ENCODE results near the gene POU1F1.
"Not testable (repeated sequence)": the region's sequence is repeated elsewhere in the genome, so short reads cannot be mapped to it uniquely, and the experiment has no call there.

Gene POU1F1

DNA sequence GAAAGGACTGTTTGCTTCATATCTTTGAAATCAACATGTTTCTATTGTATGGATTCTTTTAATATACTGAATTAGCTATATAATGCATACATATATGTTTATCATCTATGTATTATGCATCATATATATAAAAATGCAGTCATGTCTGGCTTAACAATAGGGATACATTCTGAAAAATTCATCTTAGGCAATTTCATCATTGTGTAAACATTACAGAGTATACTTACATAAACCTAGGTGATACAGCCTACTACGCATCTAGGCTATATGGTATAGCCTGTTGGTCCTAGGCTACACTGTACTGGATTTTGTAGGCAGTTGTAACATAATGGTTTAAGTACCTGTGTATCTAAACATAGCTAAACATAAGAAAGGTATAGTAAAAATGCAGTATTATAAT, 27.6 kb downstream of the POU1F1 start:
- no peak for DNase-seq

DNA sequence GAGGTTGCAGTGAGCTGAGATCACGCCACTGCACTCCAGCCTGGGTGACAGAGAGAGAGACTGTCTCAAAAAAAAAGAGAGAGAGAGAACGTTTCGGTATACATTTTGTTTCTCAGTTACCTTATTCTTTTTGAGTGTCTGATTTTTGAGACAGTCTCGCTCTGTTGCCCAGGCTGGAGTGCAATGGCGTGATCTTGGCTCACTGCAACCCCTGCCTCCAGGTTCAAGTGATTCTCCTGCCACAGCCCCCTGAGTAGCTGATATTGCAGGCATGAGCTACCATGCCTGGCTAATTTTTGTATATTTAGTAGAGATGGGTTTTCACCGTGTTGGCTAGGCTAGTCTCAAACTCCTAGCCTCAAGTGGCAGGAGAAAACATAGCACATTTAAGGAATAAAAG, 28.2 kb downstream of the POU1F1 start:
- DNase-seq: not testable (repeated sequence)

DNA sequence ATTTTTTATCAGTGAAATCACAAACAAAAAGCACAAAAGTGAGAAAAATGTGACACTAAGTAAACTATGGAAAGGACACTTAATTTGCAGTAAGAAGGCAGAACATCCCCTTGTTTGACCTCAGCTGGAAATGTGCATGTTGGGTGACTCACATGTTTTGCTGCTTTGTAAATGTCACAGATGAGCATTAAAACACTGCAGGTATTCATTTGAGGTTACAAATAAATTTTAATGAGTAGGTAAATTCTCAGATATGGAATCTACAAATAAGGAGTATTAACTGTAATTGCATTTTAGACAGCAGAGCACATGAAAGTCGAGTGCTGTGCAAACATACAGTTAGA, 29.0 kb downstream of the POU1F1 start:
- no peak for DNase-seq

DNA sequence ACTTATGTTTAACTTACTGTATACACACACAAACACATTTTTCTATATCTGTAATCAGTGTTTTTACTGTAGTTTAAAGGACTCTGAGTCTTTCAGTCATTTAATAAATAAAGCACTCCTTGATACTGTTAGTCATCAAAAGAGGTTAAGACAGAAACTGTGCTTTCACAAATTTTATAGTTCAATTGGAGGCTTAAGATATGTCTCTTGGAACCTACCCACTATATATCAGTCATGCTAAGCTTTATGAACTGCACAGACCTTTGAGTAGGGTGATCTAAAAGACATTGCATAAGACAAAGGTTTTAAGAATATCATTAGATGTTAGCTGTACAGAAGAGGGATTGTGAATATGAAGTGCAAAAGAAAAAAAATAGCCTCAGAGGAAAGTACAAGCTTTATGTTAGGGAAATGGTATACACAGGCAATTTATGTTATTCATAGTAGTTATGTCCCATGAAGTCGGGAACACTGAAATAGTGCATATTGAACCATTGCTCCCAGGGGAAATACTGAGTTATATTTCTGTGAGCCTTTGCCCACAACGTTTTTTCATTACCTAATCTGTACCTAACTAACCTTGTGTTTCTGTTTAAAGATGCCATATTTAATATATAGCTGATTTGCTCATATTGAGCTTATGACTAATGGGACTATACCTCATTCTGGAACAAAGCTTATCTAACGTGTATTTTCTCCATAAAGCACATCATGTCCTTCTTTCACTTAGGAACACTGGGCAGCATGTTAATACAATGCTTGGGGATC, 29.5 kb downstream of the POU1F1 start:
- no peak for DNase-seq

DNA sequence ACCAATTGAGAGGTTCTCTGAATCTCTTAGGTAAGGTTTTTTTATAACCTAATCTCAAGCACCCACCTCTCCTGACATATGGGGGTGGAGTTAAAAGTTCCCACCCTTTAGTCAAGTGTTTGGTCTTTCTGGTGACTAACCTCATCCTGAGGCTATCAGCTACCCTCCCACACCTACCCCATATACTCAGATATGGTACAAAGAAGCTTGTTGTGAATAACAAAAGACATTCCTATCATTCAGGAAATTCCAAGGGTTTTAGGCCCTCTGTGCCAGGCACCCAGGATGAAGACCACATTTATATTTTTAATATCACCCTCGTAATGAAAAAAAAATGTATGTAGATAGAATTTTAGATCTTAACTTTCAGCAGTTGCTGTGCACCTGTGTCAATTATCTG, 40.3 kb downstream of the POU1F1 start:
- DNase-seq: no peak

- DNase-seq: no peak
These were observed 42.6 kb downstream of the POU1F1 start for GRCh38 chr3:87233805-87234204.

- no peak for DNase-seq
These were observed 47.3 kb downstream of the POU1F1 start for GRCh38 chr3:87229113-87229512.

DNA sequence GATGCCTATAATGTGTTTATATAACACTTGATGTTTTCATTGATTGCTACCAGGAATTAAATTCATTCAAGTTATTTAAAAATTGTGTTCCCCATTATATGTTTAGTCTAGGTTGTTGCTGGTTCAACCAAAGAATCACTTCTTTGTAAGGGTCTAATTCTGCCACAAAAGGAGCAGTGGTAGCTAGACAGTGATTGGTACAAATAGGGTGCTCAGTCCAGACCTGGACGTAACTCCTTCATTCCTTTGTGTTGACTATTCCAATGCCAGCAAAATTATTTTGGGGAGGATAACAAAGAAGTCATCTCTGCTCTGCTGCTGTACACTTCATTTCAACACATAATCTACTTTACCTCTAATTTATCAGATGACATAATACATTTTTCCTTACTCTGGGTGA, 48.1 kb downstream of the POU1F1 start:
- no peak for DNase-seq

DNA sequence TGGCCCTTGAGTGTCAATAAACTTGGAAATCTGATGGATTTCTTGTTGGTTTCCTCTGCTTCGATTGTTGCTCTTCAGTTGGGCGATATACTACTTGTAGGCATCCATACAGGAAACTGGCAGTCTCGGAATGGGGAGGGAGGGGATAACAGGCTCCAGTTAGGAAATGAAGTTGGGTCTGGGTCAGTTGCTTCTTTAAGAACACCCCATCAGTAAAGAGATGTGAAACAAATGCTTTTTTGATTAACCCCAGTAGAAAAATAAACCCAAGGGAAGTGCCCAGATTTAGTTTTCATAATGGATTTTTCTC, 48.6 kb downstream of the POU1F1 start:
- DNase-seq: no peak

GRCh38 chr3:87227104-87227834, 49.1 kb downstream of the POU1F1 start, which contains the start of gene CHMP2B:
CHMP2B (plus strand) TSS chr3:87227309; CDS start chr3:87227523, 214 bp downstream.
- DNase-seq: peak; percentile 74

- peak; percentile 26 for DNase-seq
These were observed 50.7 kb downstream of the POU1F1 start for GRCh38 chr3:87225659-87226058.

DNA sequence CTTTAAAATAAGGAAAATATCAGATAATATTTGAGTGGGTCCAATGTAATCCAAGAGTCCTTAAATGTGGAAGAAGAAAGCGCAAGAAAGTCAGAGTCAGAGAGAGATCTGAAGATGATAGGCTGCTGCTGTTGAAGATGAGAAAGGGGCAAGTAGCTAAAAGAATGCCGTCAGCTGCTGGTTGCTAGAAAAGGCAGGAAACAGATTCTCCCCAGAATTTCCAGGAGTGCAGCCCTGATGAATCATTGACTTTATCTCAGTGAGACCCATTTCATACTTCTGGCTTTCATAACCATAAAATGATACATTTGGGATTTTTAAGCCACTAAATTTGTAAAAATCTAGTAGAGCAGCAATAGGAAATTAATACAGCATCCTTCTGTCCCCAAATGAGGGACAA, 56.8 kb downstream of the POU1F1 start:
- DNase-seq: no peak

DNA sequence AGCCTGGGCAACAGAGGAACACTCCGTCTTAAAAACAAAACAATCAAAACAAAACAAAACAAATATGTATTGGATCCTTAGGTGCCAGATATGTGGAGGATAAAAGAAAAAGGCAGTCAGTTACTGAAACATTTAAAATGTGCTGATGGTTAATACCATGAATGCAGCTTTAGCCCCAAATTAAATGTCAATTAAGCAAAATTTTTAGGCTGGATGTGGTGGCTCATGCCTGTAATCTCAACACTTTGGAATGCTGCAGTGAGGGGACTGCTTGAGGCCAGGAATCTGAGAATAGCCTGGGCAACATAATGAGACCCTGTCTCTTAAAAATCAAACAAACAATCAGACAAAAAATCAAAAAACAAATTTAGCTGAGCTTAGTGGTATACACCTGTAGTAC, 57.8 kb downstream of the POU1F1 start:
- DNase-seq: no peak

Measured in NCI-H1092 (cell line).